K562 (cell line): Measurements from ENCODE around the gene C11orf86. TPM values are rescaled to one million over a fixed set of nuclear protein-coding genes. Genes with fewer than 3 reads are reported as not detected.

Experiments used
- ATAC-seq: fragments of 200-7000 bp; cut with Tn5 transposase; 3 replicates; pipeline ENCODE4 v1.9.1; 2020; ENCODE audit warnings: moderate library complexity
- BruUV-seq: library from RNA; stranded (reverse); fragments of 400-500 nt; replicated peaks from 2 replicates; lab custom pipeline; 2021; lab: Mats Ljungman, UMichigan
- CTCF ChIA-PET: fragments of 300-600 bp; formaldehyde crosslinking; extraction: SDS; loops from one replicate; lab custom pipeline; 2021; ENCODE audit warnings: low intra/inter-chr PET ratio; lab: Yijun Ruan, JAX
- POLR2A ChIA-PET: fragments of 300-600, 350-650 bp; sonication (Branson Sonifier 250); formaldehyde crosslinking; extraction: SDS; loops from one replicate; lab custom pipeline; 2021; ENCODE audit warnings: antibody characterized with exemption, inconsistent platforms; lab: Yijun Ruan, JAX
- DNase-seq, 4 experiments: peaks; one replicate each; pipeline versions ENCODE4 v3.0.0 to v3.0.0-alpha.2; 2011 to 2018; ENCODE audit warnings: low spot score in 3 of 4, mixed read lengths in 3 of 4; ENCODE audit errors: extremely low read depth in 1 of 4
- FAIRE-seq: peaks from 2 replicates; lab custom pipeline; 2011; peaks lifted over from hg19 to GRCh38; lab: Jason Lieb, UNC
- H2AFZ ChIP-seq: 2 replicates; pipeline ENCODE4 v1.6.0; 2011; ENCODE audit warnings: low read depth, low read length, control low read depth, inconsistent platforms
- H3K27ac ChIP-seq: fragments of 200-600 bp; 3 replicates; pipeline ENCODE4 v1.8.0; 2011; ENCODE audit warnings: low read depth, mild to moderate bottlenecking, control low read depth, inconsistent platforms, low read length, moderate library complexity, mixed read lengths; ENCODE audit errors: extremely low read depth
- H3K27me3 ChIP-seq, 2 experiments: fragments of 300-600 bp in 1 of 2; 2 replicates in 1 of 2; 3 replicates in 1 of 2; pipeline versions ENCODE4 v1.6.0 to v1.8.0; 2011; ENCODE audit warnings: inconsistent platforms in 2 of 2, low read length in 2 of 2, mild to moderate bottlenecking in 1 of 2, mixed read lengths in 1 of 2, moderate library complexity in 1 of 2; ENCODE audit not compliant: control insufficient read depth in 2 of 2, insufficient read depth in 2 of 2
- H3K36me3 ChIP-seq: fragments of 300-600 bp; 3 replicates; pipeline ENCODE4 v1.8.0; 2011; ENCODE audit warnings: mild to moderate bottlenecking, low read length, inconsistent platforms; ENCODE audit not compliant: control insufficient read depth, insufficient read depth
- H3K4me1 ChIP-seq, 2 experiments: fragments of 200-600 bp in 1 of 2; replicated peaks in 1 of 2; 2 replicates in 1 of 2; 3 replicates in 1 of 2; pipeline versions ENCODE4 v1.5.1 to v1.8.0; 2011; ENCODE audit warnings: inconsistent platforms in 2 of 2, low read length in 2 of 2, mild to moderate bottlenecking in 1 of 2, mixed read lengths in 1 of 2, moderate library complexity in 1 of 2; ENCODE audit not compliant: control insufficient read depth in 2 of 2, insufficient read depth in 2 of 2
- H3K4me2 ChIP-seq: 2 replicates; pipeline ENCODE4 v1.6.1; 2011; ENCODE audit warnings: low read length, control low read depth, inconsistent platforms, mixed read lengths; ENCODE audit not compliant: insufficient read depth
- H3K4me3 ChIP-seq: fragments of 200-600 bp; sonication (generic), shearing (Covaris generic); 2 replicates; pipeline ENCODE4 v1.5.1; 2016; ENCODE audit warnings: control low read depth, inconsistent platforms
- H3K79me2 ChIP-seq: fragments of 200-600 bp; 3 replicates; pipeline ENCODE4 v1.8.0; 2011; ENCODE audit warnings: low read length, inconsistent platforms; ENCODE audit not compliant: control insufficient read depth, insufficient read depth
- H3K9ac ChIP-seq, 2 experiments: 2 replicates each; pipeline versions ENCODE4 v1.6.0 to v1.6.1; 2011; ENCODE audit warnings: low read depth in 2 of 2, low read length in 2 of 2, control low read depth in 1 of 2, inconsistent platforms in 1 of 2, mild to moderate bottlenecking in 1 of 2, mixed read lengths in 1 of 2; ENCODE audit not compliant: insufficient read depth in 1 of 2
- H3K9me1 ChIP-seq: one replicate; pipeline ENCODE4 v1.6.0; 2011; ENCODE audit warnings: inconsistent platforms, mild to moderate bottlenecking, low read length, moderate library complexity; ENCODE audit not compliant: control insufficient read depth, insufficient read depth
- H3K9me3 ChIP-seq: replicated peaks from 2 replicates; pipeline ENCODE4 v1.5.1; 2011; ENCODE audit warnings: low read depth, low read length, inconsistent platforms; ENCODE audit not compliant: control insufficient read depth, insufficient read depth
- H4K20me1 ChIP-seq: replicated peaks from 2 replicates; pipeline ENCODE4 v1.6.1; 2011; ENCODE audit warnings: low read length, inconsistent platforms, mixed read lengths; ENCODE audit not compliant: control insufficient read depth, insufficient read depth
- CBFA2T3 ChIP-seq: fragments of 450-650 bp; IDR thresholded peaks from 2 replicates; pipeline ENCODE4 v1.6.1; 2017
- RAD51 ChIP-seq: fragments of 450-650 bp; IDR thresholded peaks from 2 replicates; pipeline ENCODE4 v1.7.1; 2016; ENCODE audit warnings: low read depth, mild to moderate bottlenecking, borderline replicate concordance
- RBM22 ChIP-seq: fragments of 200-400 bp; formaldehyde crosslinking; IDR thresholded peaks from 2 replicates; pipeline ENCODE4 v1.6.1; 2018; ENCODE audit warnings: low read length, low read depth; ENCODE audit not compliant: poor library complexity, severe bottlenecking
- SUPT5H ChIP-seq: fragments of 450-650 bp; IDR thresholded peaks from 2 replicates; pipeline ENCODE4 v1.6.1; 2016
- ZBTB12 ChIP-seq: fragments of 250-450 bp; sonication (Bioruptor Pico); IDR thresholded peaks from 2 replicates; pipeline ENCODE4 v1.4.0; 2020
- ZKSCAN1 ChIP-seq: fragments of 150-350 bp; IDR thresholded peaks from 2 replicates; pipeline ENCODE4 v1.6.1; 2016; ENCODE audit warnings: low read depth, low read length
- WGBS: fragments of 100-300 bp; shearing (Covaris generic); methylation state at CpG from one replicate; pipeline ENCODE4 v1.1.6; 2016; ENCODE audit warnings: low coverage, mixed read lengths; ENCODE audit not compliant: insufficient coverage; ENCODE audit errors: missing lambda C conversion rate; 5-methylcytosine and 5-hydroxymethylcytosine counted together
- in situ Hi-C: fragments of 300-500 bp; cut with MboI; formaldehyde crosslinking; loops from 4 replicates; pipeline ENCODE4 v1.15.0; 2018; ENCODE audit warnings: inconsistent platforms, mixed read lengths
- intact Hi-C: fragments of 100-400 bp; cut with micrococcal nuclease; formaldehyde crosslinking; loops from 2 replicates; pipeline ENCODE4 v1.14.2; 2022
- polyA plus RNA-seq, 8 experiments: library from polyadenylated mRNA; depleted of rRNA in 4 of 8; stranded (reverse) in 5 of 8; unstranded in 3 of 8; fragments of >200 nt; fragmentation: Nextera tagmentation in 2 of 8; fragmentation: Illumina TruSeq in 1 of 8; extraction: Ambion mirVana in 2 of 8; extraction: Trizol in 1 of 8; gene quantifications; 2 replicates each; pipeline versions ENCODE4 v1.2.1 to v1.2.3, GENCODE V29; 2011 to 2014; ENCODE audit warnings: inconsistent platforms in 1 of 8, missing spikeins in 1 of 8
- total RNA-seq, 7 experiments: library from RNA; depleted of rRNA in 6 of 7; stranded (reverse); fragments of >200 nt in 6 of 7; fragmentation: Illumina TruSeq in 2 of 7; extraction: Trizol in 2 of 7; gene quantifications; 2 replicates each; pipeline versions ENCODE4 v1.2.1 to v1.2.3, GENCODE V29; 2011 to 2021; ENCODE audit warnings: low replicate concordance in 1 of 7

The C11orf86 gene
- total and polyA plus RNA-seq, 9 of the 15 experiments (the other 6 are each of a cell fraction or from before 2014, with no cell fraction given), result not detected

DNA sequence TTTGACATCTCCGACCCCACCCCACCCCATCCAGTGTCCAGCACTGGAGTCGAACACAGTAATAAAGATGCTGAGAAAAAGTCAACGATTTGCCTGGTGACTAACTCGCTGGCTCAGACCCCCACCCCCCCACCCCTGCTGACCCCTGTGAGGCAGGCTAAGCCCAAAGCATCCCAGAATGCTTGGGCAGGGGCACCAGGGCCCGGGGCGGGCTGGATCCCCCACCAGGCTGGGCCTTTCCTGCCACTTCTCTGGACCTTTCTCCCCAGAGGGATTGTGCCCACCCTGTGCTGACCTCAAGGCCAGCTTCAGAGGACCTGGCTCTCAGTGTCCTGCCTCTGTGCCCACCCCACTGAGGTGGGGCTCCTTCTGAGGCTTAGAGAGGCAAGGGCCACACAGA lies 1.8 kb downstream of the C11orf86 start:
- peaks cover 0 to 14% of the 10 kb centered on the region in 2 experiments; a peak in 3 of 5 replicates for H3K4me1 ChIP-seq
- no peak for TF ChIP-seq RBM22
- no peak for TF ChIP-seq CBFA2T3
- TF ChIP-seq RAD51, result no peak
- TF ChIP-seq SUPT5H, result no peak
- no TSS peak for BruUV-seq
- no peaks in the 10 kb centered on the region for H4K20me1 ChIP-seq
- intact Hi-C loops (loop anchor here (2.0 to 5.0 kb wide), 3 partner anchors 85 to 282 kb away; partner anchors contain the start of gene RCE1), in situ Hi-C loops (loop anchor here (5.0 kb wide), 1 partner anchor 125 kb away; no protein-coding TSS in a partner anchor)
- H3K9me3 ChIP-seq, result no peaks in the 10 kb centered on the region
- H3K4me2 ChIP-seq, result no peak overlapping the region
- no peak overlapping the region for H3K27ac ChIP-seq
- DNase-seq (no peak), ATAC-seq (no peak), FAIRE-seq (no peak)
- H3K79me2 ChIP-seq, result no peaks in the 10 kb centered on the region
- no peaks in the 10 kb centered on the region for H3K27me3 ChIP-seq
- no peaks in the 10 kb centered on the region for H3K36me3 ChIP-seq
- ChIA-PET CTCF (no interaction called here), POLR2A (interaction anchor here (0.8 to 0.9 kb wide), 4 partner anchors 10 to 297 kb away, joined by 3 to 5 read pairs (median 4); no protein-coding TSS in a partner anchor)
- H2AFZ ChIP-seq, result no peak overlapping the region
- 0 out of 4 replicates have a peak overlapping the region, but pooled peaks of 1 of the 2 experiments have one; percentile 52 for H3K9ac ChIP-seq
- H3K9me1 ChIP-seq, result no peaks in the 10 kb centered on the region
- no peak overlapping the region for H3K4me3 ChIP-seq
- 33% methylated on average over 5 of the region's 6 CpGs for WGBS

DNA sequence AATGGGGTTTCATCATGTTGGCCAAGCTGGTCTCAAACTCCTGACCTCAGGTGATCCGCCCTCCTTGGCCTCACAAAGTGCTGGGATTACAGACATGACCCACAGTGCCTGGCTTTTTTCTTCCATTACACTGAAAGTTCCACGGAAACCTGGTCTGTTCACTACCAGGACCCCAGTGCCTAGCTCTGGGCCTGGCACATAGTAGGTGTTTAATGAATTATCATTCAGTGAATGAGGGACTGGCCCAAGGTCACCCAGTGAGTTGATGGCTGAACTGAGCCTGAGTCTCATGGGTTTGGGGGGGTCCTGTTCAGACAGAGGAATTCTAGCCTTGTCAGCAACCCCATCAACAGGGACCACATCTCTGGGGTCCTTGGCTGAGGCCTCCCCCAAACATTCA lies 3.1 kb downstream of the C11orf86 start:
- ChIA-PET POLR2A (no interaction called here), CTCF (no interaction called here)
- Histone ChIP-seq H3K9me3 (no peaks in the 10 kb centered on the region), H3K4me1 (peaks cover 2 to 14% of the 10 kb centered on the region in 2 experiments; a peak in 4 of 5 replicates), H3K9ac (no peak overlapping the region), H2AFZ (no peak overlapping the region), H3K4me3 (no peak overlapping the region), H3K4me2 (no peak overlapping the region), H4K20me1 (no peaks in the 10 kb centered on the region), H3K27me3 (no peaks in the 10 kb centered on the region), H3K9me1 (no peaks in the 10 kb centered on the region), H3K79me2 (no peaks in the 10 kb centered on the region), H3K27ac (no peak overlapping the region), H3K36me3 (no peaks in the 10 kb centered on the region)
- FAIRE-seq (no peak), ATAC-seq (no peak), DNase-seq (no peak)
- 80% methylated on average over 2 of the region's 2 CpGs for WGBS
- in situ Hi-C loops (loop anchor here (5.0 kb wide), 1 partner anchor 126 kb away; no protein-coding TSS in a partner anchor), intact Hi-C loops (loop anchor here (5.0 kb wide), 2 partner anchors 86 to 136 kb away; partner anchors contain the start of gene RCE1)
- TF ChIP-seq ZKSCAN1 (peak; percentile 78), ZBTB12 (no peak)
- no TSS peak for BruUV-seq
